Heart left ventricle (tissue), 13 donors: ENCODE measurements around the gene OSTC.

Experiments
- POLR2A ChIP-seq, 2 donors: fragments of 450-650 bp; IDR thresholded peaks; one replicate each; pipeline ENCODE4 v1.6.1; 2017; ENCODE audit warnings: antibody characterized with exemption in 2 of 2, mild to moderate bottlenecking in 2 of 2, moderate library complexity in 2 of 2
- TF ChIP-seq, protein P1 (sequence below), 12 donors: fragments of 200-600 bp; sonication (generic) in 4 of 12; IDR thresholded peaks; one replicate each; pipeline versions ENCODE4 v1.5.0 to v1.8.0; 2018 to 2022; ENCODE audit warnings: antibody characterized with exemption in 12 of 12, mild to moderate bottlenecking in 5 of 12
- donor health status: ischemic (EF 13 %, LVEDD 7.1; RV severe dilation, severe dysfunction).
- donor health status: DM: no; HTN: yes; CAD: no.
- donor health status: DM: no; HTN: no; CAD: no.
- donor health status: ischemic (EF 25% LVEDD 6.9; RV normal size, moderate dysfunction).
- donor health status: ischemic (EF 25% LVEDD 5.7; RV mildly dilated, moderate dysfunction).
- donor health status: ischemic (EF 35%, LVEDD 5.7; RV mildly dilated, moderate dysfunction).
- donor health status: nonischemic (EF 11% LVEDD 7.7; RV severe dilation, severe dysfunction).
- donor health status: DM: yes; HTN: yes; CAD: no.
- donor health status: PGD.
- donor health status: ischemic (EF 29% LVEDD 5.4; RV normal size, mild dysfunction).
- donor health status: nonischemic (EF 23%, LVEDD 6.1; RV moderate dilation, normal function).

DNA sequence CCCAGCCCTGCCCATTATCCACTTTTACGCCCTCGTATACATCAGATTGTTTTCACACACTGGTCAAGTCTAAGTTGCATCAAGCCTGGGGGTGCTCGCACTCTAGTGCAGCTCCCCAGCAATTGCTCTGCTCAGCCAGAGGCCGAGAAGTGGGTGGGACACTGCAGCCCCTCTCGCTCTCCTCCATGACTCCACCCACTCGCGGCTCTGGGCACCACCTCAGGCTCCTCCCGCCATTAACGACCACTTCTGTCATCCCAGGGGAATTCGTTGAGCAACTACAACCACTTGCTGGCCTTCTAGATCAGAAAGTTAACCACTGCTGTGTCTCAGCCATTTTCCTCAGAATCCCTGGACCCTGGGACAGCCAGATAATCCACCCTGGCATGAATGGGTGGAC lies 58.8 kb downstream of the OSTC start:
- TF ChIP-seq, protein P1, sequence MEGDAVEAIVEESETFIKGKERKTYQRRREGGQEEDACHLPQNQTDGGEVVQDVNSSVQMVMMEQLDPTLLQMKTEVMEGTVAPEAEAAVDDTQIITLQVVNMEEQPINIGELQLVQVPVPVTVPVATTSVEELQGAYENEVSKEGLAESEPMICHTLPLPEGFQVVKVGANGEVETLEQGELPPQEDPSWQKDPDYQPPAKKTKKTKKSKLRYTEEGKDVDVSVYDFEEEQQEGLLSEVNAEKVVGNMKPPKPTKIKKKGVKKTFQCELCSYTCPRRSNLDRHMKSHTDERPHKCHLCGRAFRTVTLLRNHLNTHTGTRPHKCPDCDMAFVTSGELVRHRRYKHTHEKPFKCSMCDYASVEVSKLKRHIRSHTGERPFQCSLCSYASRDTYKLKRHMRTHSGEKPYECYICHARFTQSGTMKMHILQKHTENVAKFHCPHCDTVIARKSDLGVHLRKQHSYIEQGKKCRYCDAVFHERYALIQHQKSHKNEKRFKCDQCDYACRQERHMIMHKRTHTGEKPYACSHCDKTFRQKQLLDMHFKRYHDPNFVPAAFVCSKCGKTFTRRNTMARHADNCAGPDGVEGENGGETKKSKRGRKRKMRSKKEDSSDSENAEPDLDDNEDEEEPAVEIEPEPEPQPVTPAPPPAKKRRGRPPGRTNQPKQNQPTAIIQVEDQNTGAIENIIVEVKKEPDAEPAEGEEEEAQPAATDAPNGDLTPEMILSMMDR (IDR thresholded peaks at IDR 0.05) = no peak
- TF ChIP-seq POLR2A (IDR thresholded peaks at IDR 0.05) = no peak
